ENCODE results near the gene CACNB3.
"Not testable (repeated sequence)": the region's sequence is repeated elsewhere in the genome, so short reads cannot be mapped to it uniquely, and the experiment has no call there.

The CACNB3 gene

DNA sequence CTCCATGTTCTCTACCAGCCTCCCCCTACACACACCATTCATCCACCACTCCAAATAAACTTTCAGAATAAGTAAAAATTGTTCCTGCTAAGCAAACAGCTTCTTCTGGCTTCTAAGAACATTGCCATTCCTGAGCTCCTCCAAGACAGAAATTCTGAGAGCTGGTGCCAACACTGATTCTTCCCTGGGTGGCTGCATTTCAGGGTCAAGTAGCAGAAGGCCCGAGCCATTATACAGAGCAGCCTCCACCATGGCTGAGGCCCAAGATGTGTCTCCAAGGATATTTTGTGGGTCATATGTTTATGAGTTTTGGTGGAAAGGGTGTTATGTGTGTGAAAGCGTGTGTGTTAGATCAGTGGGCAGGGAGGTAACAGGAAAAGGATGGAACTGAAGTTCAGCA lies 50.9 kb downstream of the CACNB3 start:
- Histone ChIP-seq H3K27me3 (ENCODE audit: control insufficient read depth, insufficient read depth, low read length) (no peaks in the 10 kb centered on the region), H3K9ac (no peak overlapping the region), H3K36me3 (ENCODE audit: control insufficient read depth, insufficient read depth, low read length) (no peaks in the 10 kb centered on the region), H3K9me3 (ENCODE audit: control insufficient read depth, low read length) (no peaks in the 10 kb centered on the region), H3K27ac (no peak overlapping the region), H3K4me3 (ENCODE audit: low read depth, low read length) (no peak overlapping the region), H3K4me2 (ENCODE audit: low read length) (no peak overlapping the region), H3K79me2 (no peaks in the 10 kb centered on the region), H3K4me1 (peaks cover 3% of the 10 kb centered on the region), H2AFZ (no peak overlapping the region)
- TF ChIP-seq, protein P1, sequence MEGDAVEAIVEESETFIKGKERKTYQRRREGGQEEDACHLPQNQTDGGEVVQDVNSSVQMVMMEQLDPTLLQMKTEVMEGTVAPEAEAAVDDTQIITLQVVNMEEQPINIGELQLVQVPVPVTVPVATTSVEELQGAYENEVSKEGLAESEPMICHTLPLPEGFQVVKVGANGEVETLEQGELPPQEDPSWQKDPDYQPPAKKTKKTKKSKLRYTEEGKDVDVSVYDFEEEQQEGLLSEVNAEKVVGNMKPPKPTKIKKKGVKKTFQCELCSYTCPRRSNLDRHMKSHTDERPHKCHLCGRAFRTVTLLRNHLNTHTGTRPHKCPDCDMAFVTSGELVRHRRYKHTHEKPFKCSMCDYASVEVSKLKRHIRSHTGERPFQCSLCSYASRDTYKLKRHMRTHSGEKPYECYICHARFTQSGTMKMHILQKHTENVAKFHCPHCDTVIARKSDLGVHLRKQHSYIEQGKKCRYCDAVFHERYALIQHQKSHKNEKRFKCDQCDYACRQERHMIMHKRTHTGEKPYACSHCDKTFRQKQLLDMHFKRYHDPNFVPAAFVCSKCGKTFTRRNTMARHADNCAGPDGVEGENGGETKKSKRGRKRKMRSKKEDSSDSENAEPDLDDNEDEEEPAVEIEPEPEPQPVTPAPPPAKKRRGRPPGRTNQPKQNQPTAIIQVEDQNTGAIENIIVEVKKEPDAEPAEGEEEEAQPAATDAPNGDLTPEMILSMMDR (IDR thresholded peaks at IDR 0.05) = no peak

- H3K9me3 ChIP-seq (ENCODE audit: control insufficient read depth, low read length) = no peaks in the 10 kb centered on the region
- no peak overlapping the region for H2AFZ ChIP-seq
- TF ChIP-seq, protein P1 (IDR thresholded peaks at IDR 0.05) = no peak
- no peak overlapping the region for H3K27ac ChIP-seq
- no peaks in the 10 kb centered on the region for H3K36me3 ChIP-seq (ENCODE audit: control insufficient read depth, insufficient read depth, low read length)
- H3K4me2 ChIP-seq (ENCODE audit: low read length) = no peak overlapping the region
- H3K27me3 ChIP-seq (ENCODE audit: control insufficient read depth, insufficient read depth, low read length) = no peaks in the 10 kb centered on the region
- no peak overlapping the region for H3K4me3 ChIP-seq (ENCODE audit: low read depth, low read length)
- H3K9ac ChIP-seq = no peak overlapping the region
- no peaks in the 10 kb centered on the region for H3K79me2 ChIP-seq
- no peaks in the 10 kb centered on the region for H3K4me1 ChIP-seq
These were observed 54.8 kb downstream of the CACNB3 start for GRCh38 chr12:48873096-48873495.

DNA sequence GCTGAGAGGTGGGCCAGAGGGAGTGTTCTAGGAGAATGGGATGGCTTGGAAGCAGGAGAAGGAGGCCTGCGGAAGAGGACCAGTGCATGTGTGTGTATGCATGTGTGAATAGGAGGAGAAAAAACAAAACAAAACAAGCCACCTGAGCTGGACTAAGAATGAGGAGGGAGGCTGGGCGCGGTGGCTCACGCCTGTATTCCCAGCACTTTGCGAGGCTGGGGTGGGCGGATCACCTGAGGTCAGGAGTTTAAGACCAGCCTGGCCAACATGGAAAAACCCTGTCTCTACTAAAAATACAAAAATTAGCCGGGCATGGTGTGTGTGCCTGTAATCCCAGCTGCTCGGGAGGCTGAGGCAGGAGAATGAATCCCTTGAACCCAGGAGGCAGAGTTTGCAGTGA lies 55.2 kb downstream of the CACNB3 start:
- H3K4me3 ChIP-seq (ENCODE audit: low read depth, low read length); H2AFZ ChIP-seq; H3K9ac ChIP-seq; H3K9me3 ChIP-seq (ENCODE audit: control insufficient read depth, low read length); H3K4me2 ChIP-seq (ENCODE audit: low read length); H3K27me3 ChIP-seq (ENCODE audit: control insufficient read depth, insufficient read depth, low read length); H3K4me1 ChIP-seq; H3K36me3 ChIP-seq (ENCODE audit: control insufficient read depth, insufficient read depth, low read length); H3K27ac ChIP-seq; H3K79me2 ChIP-seq: not testable (repeated sequence)

DNA sequence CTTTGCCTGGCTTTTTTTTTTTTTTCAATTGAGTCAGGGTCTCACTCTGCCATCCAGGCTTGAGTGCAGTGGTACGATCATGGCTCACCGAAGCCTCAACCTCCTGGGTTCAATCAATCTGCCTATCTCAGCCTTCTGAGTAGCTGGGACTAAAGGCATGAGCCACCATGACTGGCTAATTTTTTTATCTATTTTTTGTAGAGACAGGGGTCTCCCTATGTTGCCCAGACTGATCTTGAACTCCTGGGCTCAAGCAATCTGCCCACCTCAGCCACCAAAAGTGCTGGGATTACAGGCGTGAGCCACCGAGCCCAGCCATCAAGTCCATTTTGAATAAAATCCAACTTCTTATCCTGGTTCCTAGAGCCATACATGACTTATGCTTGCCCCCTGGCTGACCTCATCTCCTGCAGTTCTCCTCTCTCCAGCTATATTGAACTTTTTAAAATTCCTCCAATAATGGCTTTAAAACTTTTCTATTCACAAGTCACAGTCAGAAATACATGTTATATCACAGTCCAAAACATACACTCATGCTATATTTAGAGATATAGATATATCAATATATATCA lies 57.7 kb downstream of the CACNB3 start:
- Histone ChIP-seq H3K79me2 (no peaks in the 10 kb centered on the region), H3K27me3 (ENCODE audit: control insufficient read depth, insufficient read depth, low read length) (no peaks in the 10 kb centered on the region), H3K9ac (no peak overlapping the region), H2AFZ (no peak overlapping the region), H3K9me3 (ENCODE audit: control insufficient read depth, low read length) (no peaks in the 10 kb centered on the region), H3K4me2 (ENCODE audit: low read length) (no peak overlapping the region), H3K27ac (no peak overlapping the region), H3K4me3 (ENCODE audit: low read depth, low read length) (no peak overlapping the region), H3K4me1 (no peaks in the 10 kb centered on the region), H3K36me3 (ENCODE audit: control insufficient read depth, insufficient read depth, low read length) (no peaks in the 10 kb centered on the region)
- TF ChIP-seq, protein P1 (IDR thresholded peaks at IDR 0.05) = no peak

All from parathyroid adenoma (tissue), 2 donors.